ENCODE results near the gene GALR1. TPM values are rescaled to one million over a fixed set of nuclear protein-coding genes. Genes with fewer than 3 reads are reported as not detected.

GALR1 gene, protein sequence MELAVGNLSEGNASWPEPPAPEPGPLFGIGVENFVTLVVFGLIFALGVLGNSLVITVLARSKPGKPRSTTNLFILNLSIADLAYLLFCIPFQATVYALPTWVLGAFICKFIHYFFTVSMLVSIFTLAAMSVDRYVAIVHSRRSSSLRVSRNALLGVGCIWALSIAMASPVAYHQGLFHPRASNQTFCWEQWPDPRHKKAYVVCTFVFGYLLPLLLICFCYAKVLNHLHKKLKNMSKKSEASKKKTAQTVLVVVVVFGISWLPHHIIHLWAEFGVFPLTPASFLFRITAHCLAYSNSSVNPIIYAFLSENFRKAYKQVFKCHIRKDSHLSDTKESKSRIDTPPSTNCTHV
- total RNA-seq (not detected), total RNA-seq (0 to 0.13 (median 0) reads per million in 172 experiments)
- polyA plus RNA-seq (2013, experiment 1 of 2), result not detected
- polyA plus RNA-seq (2013, experiment 2 of 2), result under 0.01 TPM

- no peak for TF ChIP-seq CTCF (IDR thresholded peaks at IDR 0.05)
- Mint-ChIP-seq H3K4me1 (ENCODE audit: low read depth) (peaks cover 8% of the 10 kb centered on the region), H3K9me3 (no peaks in the 10 kb centered on the region), H3K4me3 (peak within 1 kb of the TSS; percentile 64), H3K36me3 (ENCODE audit: low read depth) (no peaks in the 10 kb centered on the region), H3K27me3 (peaks cover 79% of the 10 kb centered on the region), H3K27ac (no peak within 1 kb of the TSS)
- no peak within 1 kb of the TSS for H3K27ac ChIP-seq (ENCODE audit: low read depth in 1 of 2, low read length in 2 of 2)
- ChIA-PET POLR2A (no interaction called here), CTCF (no interaction called here)
- intact Hi-C loops (cut with DNase I, micrococcal nuclease), result no loop called here
- peaks cover 14 to 19% of the 10 kb centered on the region in 2 experiments for H3K9me3 ChIP-seq (ENCODE audit: control insufficient read depth in 1 of 2, insufficient read depth in 1 of 2, low read length in 2 of 2)
- H3K4me1 ChIP-seq (ENCODE audit: insufficient read depth, low read length), result peaks cover 20% of the 10 kb centered on the region
- H3K36me3 ChIP-seq (ENCODE audit: insufficient read depth, low read length), result no peaks in the 10 kb centered on the region
- ATAC-seq (ENCODE audit: poor library complexity), result no peak
- peak in 1 of 14 experiments; percentile 8 for DNase-seq
- H3K4me3 ChIP-seq (ENCODE audit: low read length), result peak within 1 kb of the TSS; percentile 27
- peaks cover 44 to 60% of the 10 kb centered on the region in 2 experiments for H3K27me3 ChIP-seq (ENCODE audit: control insufficient read depth in 1 of 2, insufficient read depth in 2 of 2, low read length in 2 of 2)
Observed at GRCh38 chr18:77249569-77250500, at the start of gene GALR1. Gene GALR1 (plus strand): TSS chr18:77249848. CDS start chr18:77250549, 701 bp downstream.

DNA sequence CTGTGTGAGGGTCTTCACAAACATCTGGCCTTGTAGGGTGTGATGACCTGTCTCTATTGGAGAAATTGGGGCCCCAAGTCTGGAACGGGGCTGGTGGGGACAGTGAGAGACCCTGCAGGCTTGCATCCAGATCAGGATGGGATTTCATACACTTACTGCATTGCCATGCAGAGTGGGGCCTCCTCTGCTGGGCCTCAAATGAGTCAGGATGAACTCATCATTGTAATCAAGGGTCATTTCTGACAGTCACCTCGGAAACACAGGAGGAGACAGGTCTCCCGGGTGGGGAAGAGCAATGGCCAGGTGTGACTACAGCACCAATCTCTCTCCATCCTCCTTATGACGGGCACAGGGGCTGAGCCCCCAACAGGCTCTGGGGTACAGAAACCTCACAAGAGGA is 48.1 kb upstream of the GALR1 start:
- intact Hi-C loops (cut with DNase I, micrococcal nuclease), result loop anchor here in 1 of 2 experiments (5.0 to 10.0 kb wide), 2 partner anchors 59 to 397 kb away; no protein-coding TSS in a partner anchor
- no peaks in the 10 kb centered on the region for H3K9me3 Mint-ChIP-seq
- ChIA-PET CTCF (interaction anchor here (1.4 kb wide), 1 partner anchor 9 kb away, joined by 3 read pairs; no protein-coding TSS in a partner anchor), POLR2A (no interaction called here)
- Histone ChIP-seq H3K9me3 (ENCODE audit: control insufficient read depth in 1 of 2, insufficient read depth in 1 of 2, low read length in 2 of 2) (no peaks in the 10 kb centered on the region), H3K27me3 (ENCODE audit: control insufficient read depth in 1 of 2, insufficient read depth in 2 of 2, low read length in 2 of 2) (no peaks in the 10 kb centered on the region), H3K4me3 (ENCODE audit: low read length) (no peak overlapping the region), H3K4me1 (ENCODE audit: insufficient read depth, low read length) (no peaks in the 10 kb centered on the region), H3K27ac (ENCODE audit: low read depth in 1 of 2, low read length in 2 of 2) (no peak overlapping the region), H3K36me3 (ENCODE audit: insufficient read depth, low read length) (no peaks in the 10 kb centered on the region)
- TF ChIP-seq CTCF (IDR thresholded peaks at IDR 0.05), result no peak
- no peak for DNase-seq
- ATAC-seq (ENCODE audit: poor library complexity), result no peak
- H3K4me1 Mint-ChIP-seq (ENCODE audit: low read depth), result no peaks in the 10 kb centered on the region
- no peaks in the 10 kb centered on the region for H3K36me3 Mint-ChIP-seq (ENCODE audit: low read depth)
- H3K4me3 Mint-ChIP-seq, result no peak overlapping the region
- no peak overlapping the region for H3K27ac Mint-ChIP-seq
- no peaks in the 10 kb centered on the region for H3K27me3 Mint-ChIP-seq

- Mint-ChIP-seq H3K9me3 (no peaks in the 10 kb centered on the region), H3K27me3 (no peaks in the 10 kb centered on the region), H3K36me3 (ENCODE audit: low read depth) (no peaks in the 10 kb centered on the region), H3K4me1 (ENCODE audit: low read depth) (peaks cover 4% of the 10 kb centered on the region), H3K27ac (no peak overlapping the region), H3K4me3 (no peak overlapping the region)
- DNase-seq (no peak), ATAC-seq (ENCODE audit: poor library complexity) (no peak)
- no peaks in the 10 kb centered on the region for H3K9me3 ChIP-seq (ENCODE audit: control insufficient read depth in 1 of 2, insufficient read depth in 1 of 2, low read length in 2 of 2)
- CTCF ChIA-PET, result no interaction called here
- TF ChIP-seq CTCF (IDR thresholded peaks at IDR 0.05), result no peak
- H3K36me3 ChIP-seq (ENCODE audit: insufficient read depth, low read length), result no peaks in the 10 kb centered on the region
- no peak overlapping the region for H3K27ac ChIP-seq (ENCODE audit: low read depth in 1 of 2, low read length in 2 of 2)
- POLR2A ChIA-PET, result no interaction called here
- no peaks in the 10 kb centered on the region for H3K27me3 ChIP-seq (ENCODE audit: control insufficient read depth in 1 of 2, insufficient read depth in 2 of 2, low read length in 2 of 2)
- intact Hi-C loops (cut with DNase I, micrococcal nuclease), result loop anchor here in 1 of 2 experiments (5.0 to 10.0 kb wide), 2 partner anchors 60 to 398 kb away; no protein-coding TSS in a partner anchor
- H3K4me1 ChIP-seq (ENCODE audit: insufficient read depth, low read length), result peaks cover 6% of the 10 kb centered on the region
- H3K4me3 ChIP-seq (ENCODE audit: low read length), result no peak overlapping the region
Observed at GRCh38 chr18:77202329-77202728, 47.3 kb upstream of the GALR1 start.

All from CD4-positive, alpha-beta T cell (primary cell).